ENCODE measurements around the gene ATP5PO. TPM values are rescaled to one million over a fixed set of nuclear protein-coding genes. Genes with fewer than 3 reads are reported as not detected.

The ATP5PO gene
- total RNA-seq, 1 donor from 2014 or later = 218 TPM

DNA sequence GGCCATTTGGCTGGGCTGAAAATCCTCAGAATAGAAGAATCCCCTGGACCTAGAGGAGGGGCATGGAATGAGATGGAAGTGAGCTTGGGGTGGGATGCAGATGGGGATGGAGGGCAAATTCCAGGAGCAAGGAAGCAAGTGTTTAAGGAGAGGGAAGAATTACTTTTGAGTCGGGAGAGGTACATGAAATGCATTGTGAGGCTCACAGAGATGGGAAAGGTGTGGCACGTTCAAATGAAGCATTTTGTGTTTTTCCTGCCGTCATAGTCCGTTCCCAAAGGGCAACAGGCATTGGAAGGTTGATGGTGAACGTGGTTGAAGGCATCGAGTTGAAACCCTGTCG, 30.5 kb downstream of the ATP5PO start:
- no peak overlapping the region for H3K27ac Mint-ChIP-seq (ENCODE audit: unreplicated experiment)
- TF ChIP-seq, protein P1, sequence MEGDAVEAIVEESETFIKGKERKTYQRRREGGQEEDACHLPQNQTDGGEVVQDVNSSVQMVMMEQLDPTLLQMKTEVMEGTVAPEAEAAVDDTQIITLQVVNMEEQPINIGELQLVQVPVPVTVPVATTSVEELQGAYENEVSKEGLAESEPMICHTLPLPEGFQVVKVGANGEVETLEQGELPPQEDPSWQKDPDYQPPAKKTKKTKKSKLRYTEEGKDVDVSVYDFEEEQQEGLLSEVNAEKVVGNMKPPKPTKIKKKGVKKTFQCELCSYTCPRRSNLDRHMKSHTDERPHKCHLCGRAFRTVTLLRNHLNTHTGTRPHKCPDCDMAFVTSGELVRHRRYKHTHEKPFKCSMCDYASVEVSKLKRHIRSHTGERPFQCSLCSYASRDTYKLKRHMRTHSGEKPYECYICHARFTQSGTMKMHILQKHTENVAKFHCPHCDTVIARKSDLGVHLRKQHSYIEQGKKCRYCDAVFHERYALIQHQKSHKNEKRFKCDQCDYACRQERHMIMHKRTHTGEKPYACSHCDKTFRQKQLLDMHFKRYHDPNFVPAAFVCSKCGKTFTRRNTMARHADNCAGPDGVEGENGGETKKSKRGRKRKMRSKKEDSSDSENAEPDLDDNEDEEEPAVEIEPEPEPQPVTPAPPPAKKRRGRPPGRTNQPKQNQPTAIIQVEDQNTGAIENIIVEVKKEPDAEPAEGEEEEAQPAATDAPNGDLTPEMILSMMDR (IDR thresholded peaks at IDR 0.05; ENCODE audit: unreplicated experiment) = no peak
- no peak for DNase-seq (ENCODE audit: low spot score)
- H3K4me3 Mint-ChIP-seq (ENCODE audit: unreplicated experiment) = no peak overlapping the region
- H3K9me3 Mint-ChIP-seq (ENCODE audit: unreplicated experiment) = no peaks in the 10 kb centered on the region
- no peaks in the 10 kb centered on the region for H3K36me3 Mint-ChIP-seq (ENCODE audit: low read depth, unreplicated experiment)
- H3K4me1 Mint-ChIP-seq (ENCODE audit: unreplicated experiment) = peaks cover 6% of the 10 kb centered on the region
- H3K27me3 Mint-ChIP-seq (ENCODE audit: unreplicated experiment) = peaks cover 4% of the 10 kb centered on the region

DNA sequence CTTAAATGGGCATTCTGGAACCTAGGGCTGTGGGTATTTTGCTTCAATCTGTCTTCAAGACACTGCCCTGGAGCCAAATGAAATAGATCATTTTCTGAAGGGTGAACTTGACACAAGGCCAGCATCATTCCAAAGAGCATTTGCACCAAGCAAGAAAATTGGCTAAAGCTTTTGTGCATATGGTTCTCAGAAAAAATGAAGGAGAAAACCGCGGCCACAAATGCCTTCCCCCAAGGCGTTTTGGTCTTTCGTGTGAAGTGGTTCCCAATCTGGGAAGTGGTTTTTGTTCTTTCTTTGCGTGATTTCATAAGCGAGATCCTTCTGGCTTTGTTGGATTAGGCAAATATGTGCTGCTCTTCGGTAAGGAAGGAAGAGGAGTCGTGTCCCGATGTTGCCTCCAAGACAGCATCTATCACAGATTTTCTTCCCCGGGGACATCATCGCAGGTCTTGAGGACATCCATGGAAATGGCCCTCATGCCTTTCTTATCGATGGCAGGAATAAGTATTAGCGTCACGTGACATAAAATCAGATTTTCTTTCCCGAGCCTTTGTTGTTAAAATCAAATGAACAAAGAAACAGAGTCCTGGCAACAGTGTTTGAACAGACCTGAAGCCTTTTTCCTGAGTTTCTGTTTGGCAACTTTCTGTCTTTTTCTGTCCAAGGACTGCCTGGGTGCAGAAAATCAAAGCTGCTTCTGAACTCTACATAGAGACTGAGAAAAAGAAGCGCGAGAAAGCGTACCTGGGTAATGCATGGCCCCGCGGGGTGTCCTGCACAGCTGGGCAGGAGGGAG, 31.0 kb downstream of the ATP5PO start:
- no peak for DNase-seq (ENCODE audit: low spot score)
- TF ChIP-seq, protein P1 (IDR thresholded peaks at IDR 0.05; ENCODE audit: unreplicated experiment) = no peak
- Mint-ChIP-seq H3K4me3 (ENCODE audit: unreplicated experiment) (no peak overlapping the region), H3K4me1 (ENCODE audit: unreplicated experiment) (peaks cover 6% of the 10 kb centered on the region), H3K27me3 (ENCODE audit: unreplicated experiment) (peaks cover 4% of the 10 kb centered on the region), H3K36me3 (ENCODE audit: low read depth, unreplicated experiment) (no peaks in the 10 kb centered on the region), H3K9me3 (ENCODE audit: unreplicated experiment) (no peaks in the 10 kb centered on the region), H3K27ac (ENCODE audit: unreplicated experiment) (no peak overlapping the region)

DNA sequence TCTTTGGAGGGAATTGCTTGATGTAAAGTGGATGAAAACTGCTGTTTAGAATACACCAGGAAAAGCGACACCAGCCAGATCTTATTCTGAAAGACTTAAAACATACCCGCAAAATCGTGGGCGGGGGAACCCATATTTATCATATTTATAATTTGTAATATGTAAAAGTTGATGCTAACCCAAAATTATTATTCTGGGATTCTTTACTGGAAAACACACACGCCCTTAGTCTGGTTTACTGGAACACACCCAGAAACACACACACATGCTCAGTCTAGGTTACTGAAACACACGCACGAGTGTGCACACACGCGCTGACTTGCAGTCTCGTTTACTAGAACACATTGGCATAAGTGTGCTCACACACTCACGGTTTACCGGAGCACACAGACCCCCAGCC, 32.5 kb downstream of the ATP5PO start:
- DNase-seq (ENCODE audit: low spot score) = no peak
- H3K9me3 Mint-ChIP-seq (ENCODE audit: unreplicated experiment) = no peaks in the 10 kb centered on the region

GRCh38 chr21:33881689-33882440, 33.7 kb downstream of the ATP5PO start:
- Mint-ChIP-seq H3K4me1 (ENCODE audit: unreplicated experiment) (no peaks in the 10 kb centered on the region), H3K27me3 (ENCODE audit: unreplicated experiment) (peaks cover 4% of the 10 kb centered on the region)
- TF ChIP-seq, protein P1 (IDR thresholded peaks at IDR 0.05; ENCODE audit: unreplicated experiment) = no peak

More for the DNA sequence above, 32.5 kb downstream of the ATP5PO start:
- H3K36me3 Mint-ChIP-seq (ENCODE audit: low read depth, unreplicated experiment) = no peaks in the 10 kb centered on the region
- H3K4me1 Mint-ChIP-seq (ENCODE audit: unreplicated experiment) = peaks cover 3% of the 10 kb centered on the region
- TF ChIP-seq, protein P1 (IDR thresholded peaks at IDR 0.05; ENCODE audit: unreplicated experiment) = no peak
- no peak overlapping the region for H3K4me3 Mint-ChIP-seq (ENCODE audit: unreplicated experiment)
- H3K27ac Mint-ChIP-seq (ENCODE audit: unreplicated experiment) = no peak overlapping the region
- peaks cover 4% of the 10 kb centered on the region for H3K27me3 Mint-ChIP-seq (ENCODE audit: unreplicated experiment)

GRCh38 chr21:33880626-33881025, 35.0 kb downstream of the ATP5PO start:
- DNase-seq (ENCODE audit: low spot score) = no peak
- no peaks in the 10 kb centered on the region for H3K9me3 Mint-ChIP-seq (ENCODE audit: unreplicated experiment)
- H3K27me3 Mint-ChIP-seq (ENCODE audit: unreplicated experiment) = peaks cover 5% of the 10 kb centered on the region
- no peaks in the 10 kb centered on the region for H3K4me1 Mint-ChIP-seq (ENCODE audit: unreplicated experiment)
- no peak overlapping the region for H3K27ac Mint-ChIP-seq (ENCODE audit: unreplicated experiment)
- TF ChIP-seq, protein P1 (IDR thresholded peaks at IDR 0.05; ENCODE audit: unreplicated experiment) = no peak
- H3K4me3 Mint-ChIP-seq (ENCODE audit: unreplicated experiment) = no peak overlapping the region
- H3K36me3 Mint-ChIP-seq (ENCODE audit: low read depth, unreplicated experiment) = peaks cover 5% of the 10 kb centered on the region

More at GRCh38 chr21:33881689-33882440, 33.7 kb downstream of the ATP5PO start:
- no peak overlapping the region for H3K4me3 Mint-ChIP-seq (ENCODE audit: unreplicated experiment)
- no peak overlapping the region for H3K27ac Mint-ChIP-seq (ENCODE audit: unreplicated experiment)
- no peak for DNase-seq (ENCODE audit: low spot score)
- H3K36me3 Mint-ChIP-seq (ENCODE audit: low read depth, unreplicated experiment) = no peaks in the 10 kb centered on the region
- no peaks in the 10 kb centered on the region for H3K9me3 Mint-ChIP-seq (ENCODE audit: unreplicated experiment)
